Astrocyte (in vitro differentiated cells and primary cell): Measurements from ENCODE around the gene DOK5.

Experiments used
- EZH2 ChIP-seq: IDR thresholded peaks from 2 replicates; pipeline ENCODE4 v1.6.1; 2012; ENCODE audit warnings: mild to moderate bottlenecking, low read length, inconsistent platforms; ENCODE audit not compliant: insufficient read depth
- TF ChIP-seq, protein P1 (sequence below): IDR thresholded peaks from 2 replicates; pipeline ENCODE4 v1.5.1; 2011; ENCODE audit warnings: low read depth, mild to moderate bottlenecking, inconsistent platforms, low read length, moderate library complexity; ENCODE audit not compliant: insufficient read depth

GRCh38 chr20:54639941-54640340, 164.5 kb downstream of the DOK5 start:
- no peak for TF ChIP-seq EZH2
- TF ChIP-seq, protein P1, sequence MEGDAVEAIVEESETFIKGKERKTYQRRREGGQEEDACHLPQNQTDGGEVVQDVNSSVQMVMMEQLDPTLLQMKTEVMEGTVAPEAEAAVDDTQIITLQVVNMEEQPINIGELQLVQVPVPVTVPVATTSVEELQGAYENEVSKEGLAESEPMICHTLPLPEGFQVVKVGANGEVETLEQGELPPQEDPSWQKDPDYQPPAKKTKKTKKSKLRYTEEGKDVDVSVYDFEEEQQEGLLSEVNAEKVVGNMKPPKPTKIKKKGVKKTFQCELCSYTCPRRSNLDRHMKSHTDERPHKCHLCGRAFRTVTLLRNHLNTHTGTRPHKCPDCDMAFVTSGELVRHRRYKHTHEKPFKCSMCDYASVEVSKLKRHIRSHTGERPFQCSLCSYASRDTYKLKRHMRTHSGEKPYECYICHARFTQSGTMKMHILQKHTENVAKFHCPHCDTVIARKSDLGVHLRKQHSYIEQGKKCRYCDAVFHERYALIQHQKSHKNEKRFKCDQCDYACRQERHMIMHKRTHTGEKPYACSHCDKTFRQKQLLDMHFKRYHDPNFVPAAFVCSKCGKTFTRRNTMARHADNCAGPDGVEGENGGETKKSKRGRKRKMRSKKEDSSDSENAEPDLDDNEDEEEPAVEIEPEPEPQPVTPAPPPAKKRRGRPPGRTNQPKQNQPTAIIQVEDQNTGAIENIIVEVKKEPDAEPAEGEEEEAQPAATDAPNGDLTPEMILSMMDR, result no peak
